Thyroid gland (tissue), 4 donors: ENCODE results near the gene MAVS. TPM values are rescaled to one million over a fixed set of nuclear protein-coding genes. Genes with fewer than 3 reads are reported as not detected.

ENCODE experiments used
- DNase-seq, 2 donors: peaks; one replicate each; pipeline ENCODE4 v3.0.0-alpha.2; 2019
- H3K27ac ChIP-seq, 3 donors: fragments of 200-600 bp; sonication (generic); 1 replicate in 2 of 3; 2 replicates in 1 of 3; pipeline ENCODE4 v1.5.1; 2016 to 2019; ENCODE audit warnings: mild to moderate bottlenecking in 1 of 3, moderate library complexity in 1 of 3
- H3K27me3 ChIP-seq: fragments of 200-600 bp; sonication (generic); one replicate; pipeline ENCODE4 v1.5.1; 2019
- H3K36me3 ChIP-seq, 2 donors: fragments of 200-600 bp; sonication (generic); one replicate each; pipeline ENCODE4 v1.5.1; 2016 to 2019
- H3K4me1 ChIP-seq, 2 donors: fragments of 200-600 bp; sonication (generic); one replicate each; pipeline ENCODE4 v1.5.1; 2017 to 2019
- H3K4me3 ChIP-seq, 3 donors: fragments of 200-600 bp; sonication (generic); replicated peaks in 1 of 3; 1 replicate in 2 of 3; 2 replicates in 1 of 3; pipeline ENCODE4 v1.5.1; 2016; ENCODE audit warnings: mild to moderate bottlenecking in 1 of 3
- H3K9me3 ChIP-seq: fragments of 200-600 bp; sonication (generic); one replicate; pipeline ENCODE4 v1.5.1; 2017
- CTCF ChIP-seq, 6 experiments: fragments of 200-600 bp in 3 of 6; fragments of 450-650 bp in 3 of 6; sonication (generic) in 3 of 6; IDR thresholded peaks; one replicate each; pipeline ENCODE4 v1.5.1; 2016 to 2019; ENCODE audit warnings: antibody characterized with exemption in 6 of 6, mild to moderate bottlenecking in 2 of 6, inconsistent platforms in 1 of 6, moderate library complexity in 1 of 6
- POLR2A ChIP-seq, 2 donors: fragments of 450-650 bp; IDR thresholded peaks; one replicate each; pipeline ENCODE4 v1.6.1; 2017; ENCODE audit warnings: antibody characterized with exemption in 2 of 2, mild to moderate bottlenecking in 2 of 2, moderate library complexity in 1 of 2
- WGBS, 2 donors: methylation state at CpG; one replicate each; pipeline ENCODE4 v1.1.5; 2017; 5-methylcytosine and 5-hydroxymethylcytosine counted together
- intact Hi-C: fragments of 100-400 bp; cut with DNase I; formaldehyde crosslinking; loops from one replicate; pipeline ENCODE4 v1.15.1; 2023
- total RNA-seq, 4 donors: library from RNA; depleted of rRNA; stranded (reverse); fragments of >200 nt; gene quantifications; one replicate each; pipeline ENCODE4 v1.2.3, GENCODE V29; 2016

MAVS gene
- total RNA-seq, 4 donors from 2014 or later = 30.4 to 52.3 (median 39.0) TPM

DNA sequence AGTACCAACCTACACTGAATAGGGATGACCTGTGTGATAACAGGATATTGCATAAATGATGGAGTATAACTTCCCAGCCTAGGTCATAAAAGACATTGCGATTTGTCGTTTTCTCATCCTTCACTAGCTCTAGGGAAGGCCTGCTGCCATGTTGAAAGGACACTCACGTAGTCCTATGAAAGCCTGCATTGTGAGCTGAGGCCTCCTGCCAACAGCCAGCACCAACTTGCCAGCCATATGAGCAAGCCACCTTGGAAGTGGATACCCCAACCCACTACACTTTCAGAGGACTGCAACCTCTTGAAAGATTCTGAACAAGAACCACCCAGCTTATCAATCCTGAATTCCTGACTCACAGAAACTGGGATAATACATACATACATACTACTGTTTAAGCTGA is 39.1 kb downstream of the MAVS start:
- no peak for DNase-seq

GRCh38 chr20:3887876-3888620 is 41.4 kb downstream of the MAVS start:
- intact Hi-C loops = loop anchor here (5.0 kb wide), 1 partner anchor 184 kb away; no protein-coding TSS in a partner anchor
- Histone ChIP-seq H3K27ac (peak overlapping the region; percentile 56 to 96 (median 84)), H3K4me3 (peak overlapping the region in 2 of 3 donors; percentile 30 to 99), H3K27me3 (no peaks in the 10 kb centered on the region), H3K4me1 (peaks cover 26 to 32% of the 10 kb centered on the region in 2 donors), H3K9me3 (no peaks in the 10 kb centered on the region), H3K36me3 (no peaks in the 10 kb centered on the region)
- TF ChIP-seq POLR2A (IDR thresholded peaks at IDR 0.05) (no peak), CTCF (IDR thresholded peaks at IDR 0.05) (no peak)
- DNase-seq = peak; percentile 14 to 15
- WGBS, 2 donors = 19 to 24% methylated on average over 15 of the region's 15 CpGs

More for the DNA sequence above, 39.1 kb downstream of the MAVS start:
- Histone ChIP-seq H3K4me3 (no peak overlapping the region), H3K36me3 (no peaks in the 10 kb centered on the region), H3K4me1 (peaks cover 7 to 8% of the 10 kb centered on the region in 2 donors), H3K27ac (no peak overlapping the region), H3K27me3 (no peaks in the 10 kb centered on the region), H3K9me3 (no peaks in the 10 kb centered on the region)
- intact Hi-C loops = loop anchor here (5.0 kb wide), 1 partner anchor 187 kb away; no protein-coding TSS in a partner anchor
- TF ChIP-seq POLR2A (IDR thresholded peaks at IDR 0.05) = no peak
- TF ChIP-seq CTCF (IDR thresholded peaks at IDR 0.05) = no peak
- WGBS, 2 donors = 100% methylated on average over 3 of the region's 3 CpGs

- H3K27me3 ChIP-seq = no peaks in the 10 kb centered on the region
- peaks cover 29 to 40% of the 10 kb centered on the region in 2 donors for H3K4me1 ChIP-seq
- H3K36me3 ChIP-seq = no peaks in the 10 kb centered on the region
- intact Hi-C loops = loop anchor here (5.0 kb wide), 1 partner anchor 183 kb away; no protein-coding TSS in a partner anchor
- DNase-seq = peak; percentile 99
- WGBS, 2 donors = 0 to 1% methylated on average over 16 to 30 of the region's 72 CpGs
- TF ChIP-seq POLR2A (IDR thresholded peaks at IDR 0.05) = peak; percentile 73 to 96
- peak; percentile 12 to 76 (median 52) for TF ChIP-seq CTCF (IDR thresholded peaks at IDR 0.05)
- H3K9me3 ChIP-seq = no peaks in the 10 kb centered on the region
- peak within 1 kb of the TSS; percentile 86 to 96 (median 93) for H3K27ac ChIP-seq
- peak within 1 kb of the TSS; percentile 63 to 99 (median 74) for H3K4me3 ChIP-seq
These were observed 42.2 kb downstream of the MAVS start, which contains the start of gene PANK2 for GRCh38 chr20:3888622-3889488. TSS of gene PANK2 (plus strand) at chr20:3889387.

GRCh38 chr20:3889489-3890397 is 43.1 kb downstream of the MAVS start:
- TF ChIP-seq POLR2A (IDR thresholded peaks at IDR 0.05) (no peak), CTCF (IDR thresholded peaks at IDR 0.05) (no peak)
- peaks cover 29 to 49% of the 10 kb centered on the region in 2 donors for H3K4me1 ChIP-seq
- H3K27me3 ChIP-seq = no peaks in the 10 kb centered on the region
- no peaks in the 10 kb centered on the region for H3K36me3 ChIP-seq
- intact Hi-C loops = loop anchor here (5.0 to 10.0 kb wide), 2 partner anchors 125 to 183 kb away; partner anchors contain the start of gene RNF24
- DNase-seq = peak; percentile 34 to 45
- WGBS, 2 donors = 0% methylated on average over 14 to 19 of the region's 68 CpGs
- no peaks in the 10 kb centered on the region for H3K9me3 ChIP-seq
- H3K4me3 ChIP-seq = peak overlapping the region; percentile 25 to 99 (median 74)
- H3K27ac ChIP-seq = peak overlapping the region; percentile 86 to 96 (median 93)
